Stimulated activated CD4-positive, alpha-beta T cell treated with anti-CD3 and anti-CD28 coated beads, Interleukin-12 subunit alpha, Interleukin-12 subunit beta, amount 100 ng/mL, for 24 hours (primary cell): ENCODE measurements around the gene PRLH.

Experiments used
- DNase-seq, 2 experiments: peaks; one replicate each; pipeline ENCODE4 v3.0.0-alpha.2; 2020; ENCODE audit warnings: low read depth in 2 of 2

PRLH gene

GRCh38 chr2:237566401-237567235, at the start of gene PRLH:
PRLH (plus strand) TSS chr2:237566574; CDS start chr2:237566574, 0 bp downstream.
- DNase-seq = no peak

- DNase-seq = no peak
Measured at GRCh38 chr2:237517163-237517562, 49.2 kb upstream of the PRLH start.

GRCh38 chr2:237517990-237518389, 48.4 kb upstream of the PRLH start:
- DNase-seq = no peak

GRCh38 chr2:237519506-237520245, 46.7 kb upstream of the PRLH start:
- DNase-seq = no peak

GRCh38 chr2:237520290-237520689, 46.1 kb upstream of the PRLH start:
- no peak for DNase-seq

- no peak for DNase-seq
Measured at GRCh38 chr2:237524631-237525030, 41.7 kb upstream of the PRLH start.

GRCh38 chr2:237525559-237526157, 40.7 kb upstream of the PRLH start:
- no peak for DNase-seq

- DNase-seq = no peak
Measured at GRCh38 chr2:237527233-237527632, 39.1 kb upstream of the PRLH start.

GRCh38 chr2:237527766-237528165, 38.6 kb upstream of the PRLH start:
- no peak for DNase-seq

GRCh38 chr2:237529452-237530402, 36.6 kb upstream of the PRLH start:
- DNase-seq = no peak

GRCh38 chr2:237530472-237531433, 35.6 kb upstream of the PRLH start:
- DNase-seq = no peak

- DNase-seq = no peak
Measured at GRCh38 chr2:237532160-237532559, 34.2 kb upstream of the PRLH start.

- no peak for DNase-seq
Measured at GRCh38 chr2:237533668-237534161, 32.7 kb upstream of the PRLH start.

- DNase-seq = no peak
Measured at GRCh38 chr2:237534380-237534779, 32.0 kb upstream of the PRLH start.

GRCh38 chr2:237535385-237536082, 30.8 kb upstream of the PRLH start:
- no peak for DNase-seq

- DNase-seq = no peak
Measured at GRCh38 chr2:237536083-237536415, 30.3 kb upstream of the PRLH start.

GRCh38 chr2:237536617-237537016, 29.8 kb upstream of the PRLH start:
- no peak for DNase-seq

GRCh38 chr2:237538001-237538720, 28.2 kb upstream of the PRLH start:
- DNase-seq = no peak

- no peak for DNase-seq
Measured at GRCh38 chr2:237538901-237539300, 27.5 kb upstream of the PRLH start.
